Measurements from ENCODE around the gene NME1.
"Not testable (repeated sequence)": the region's sequence is repeated elsewhere in the genome, so short reads cannot be mapped to it uniquely, and the experiment has no call there.

Gene NME1

GRCh38 chr17:51147650-51148049, 5.7 kb upstream of the NME1 start:
- DNase-seq (ENCODE audit: low read depth) = no peak

GRCh38 chr17:51149163-51149562, 4.2 kb upstream of the NME1 start:
- DNase-seq (ENCODE audit: low read depth) = no peak

GRCh38 chr17:51150932-51151331, 2.4 kb upstream of the NME1 start:
- DNase-seq (ENCODE audit: low read depth) = no peak

GRCh38 chr17:51152766-51153209, 571 bp upstream of the NME1 start:
- no peak for DNase-seq (ENCODE audit: low read depth)

- DNase-seq (ENCODE audit: low read depth) = no peak
Measured at GRCh38 chr17:51154176-51154575, 817 bp downstream of the NME1 start.

DNA sequence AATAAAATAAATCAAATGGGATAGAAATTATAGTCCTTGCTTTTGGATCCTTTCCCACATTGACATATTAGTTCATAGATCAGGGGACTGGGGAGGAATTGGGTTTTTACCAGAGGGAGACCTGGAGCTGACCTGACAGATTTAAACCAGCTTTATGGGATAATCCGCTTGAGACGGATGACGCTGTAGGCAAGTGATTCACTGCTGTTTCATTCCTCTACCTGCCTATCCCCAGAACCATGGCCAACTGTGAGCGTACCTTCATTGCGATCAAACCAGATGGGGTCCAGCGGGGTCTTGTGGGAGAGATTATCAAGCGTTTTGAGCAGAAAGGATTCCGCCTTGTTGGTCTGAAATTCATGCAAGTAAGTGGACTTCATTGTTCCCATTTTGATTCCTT, 2.1 kb downstream of the NME1 start:
- DNase-seq (ENCODE audit: low read depth) = no peak

DNA sequence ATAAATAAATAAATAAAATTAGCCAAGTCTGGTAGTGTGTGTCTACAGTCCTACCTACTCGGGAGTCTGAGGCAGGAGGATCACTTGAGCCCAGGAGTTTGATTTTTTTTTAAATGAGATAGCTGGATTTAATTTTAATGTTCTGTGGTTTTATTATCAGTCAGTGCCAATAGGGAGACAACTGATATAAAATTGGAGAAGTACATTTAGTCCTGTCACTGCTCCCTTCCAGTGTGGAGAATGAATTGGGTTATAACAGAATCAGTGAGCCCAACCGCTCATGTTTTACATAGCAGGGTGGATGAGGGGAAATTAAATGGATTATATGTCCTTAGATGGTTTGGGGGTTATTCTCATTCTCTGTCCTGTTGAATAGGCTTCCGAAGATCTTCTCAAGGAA, 6.2 kb downstream of the NME1 start:
- no peak for DNase-seq (ENCODE audit: low read depth)

- no peak for DNase-seq (ENCODE audit: low read depth)
Measured at GRCh38 chr17:51161541-51161940, 8.2 kb downstream of the NME1 start.

GRCh38 chr17:51164911-51165679, 11.7 kb downstream of the NME1 start:
- DNase-seq (ENCODE audit: low read depth) = no peak

DNA sequence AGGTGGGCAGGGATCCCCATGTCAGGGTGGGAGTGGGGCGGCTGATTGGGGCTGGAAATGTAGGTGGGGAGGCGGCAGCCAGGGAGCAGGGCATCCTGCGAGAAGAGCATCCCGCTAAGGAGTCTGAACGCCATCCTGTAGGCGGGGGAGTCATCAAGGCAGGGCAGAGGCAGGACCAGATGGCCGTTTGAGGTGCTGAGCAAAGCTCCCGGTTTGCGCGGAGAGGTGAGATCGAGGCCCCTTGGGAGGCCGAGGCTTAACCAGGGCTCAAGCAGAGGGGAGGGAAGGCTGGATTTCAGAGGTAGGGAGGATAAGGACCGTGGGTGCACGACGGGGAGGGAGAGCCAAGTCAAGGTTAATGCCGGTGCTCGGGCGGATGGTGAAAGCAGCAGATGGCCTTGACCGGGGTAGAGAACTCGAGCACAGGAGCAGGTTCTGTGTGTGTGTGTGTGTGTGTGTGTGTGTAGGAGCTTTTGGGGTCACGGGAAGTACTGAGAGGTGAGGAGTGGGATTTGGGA, 12.4 kb downstream of the NME1 start:
- DNase-seq (ENCODE audit: low read depth) = no peak

- DNase-seq (ENCODE audit: low read depth) = peak; percentile 17
Measured at GRCh38 chr17:51166198-51166986, 13.0 kb downstream of the NME1 start, which contains the start of gene NME2. Gene NME2, plus strand, starts transcription at chr17:51166411. Its CDS starts 420 bp downstream, at chr17:51166831.

GRCh38 chr17:51166987-51167931, 13.9 kb downstream of the NME1 start:
- peak; percentile 46 for DNase-seq (ENCODE audit: low read depth)

DNA sequence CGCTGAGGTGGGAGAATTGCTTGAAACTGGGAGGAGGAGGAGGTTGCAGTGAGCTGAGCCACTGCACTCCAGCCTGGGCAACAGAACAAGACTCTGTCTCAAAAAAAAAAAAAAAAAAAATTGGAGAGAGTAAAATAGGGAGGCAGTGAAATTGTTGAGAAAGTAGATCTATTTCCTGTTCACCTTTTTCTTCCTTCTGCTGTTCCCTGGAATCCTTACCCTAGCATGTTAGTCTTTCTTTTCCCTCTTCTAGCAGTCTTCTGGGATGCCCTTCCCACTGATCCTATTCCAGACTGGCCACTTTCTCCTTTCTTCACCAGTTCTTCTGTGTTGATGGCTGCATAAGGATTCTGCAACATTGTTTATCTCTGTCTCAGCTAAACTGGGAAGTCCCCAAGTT, 16.0 kb downstream of the NME1 start:
- DNase-seq (ENCODE audit: low read depth) = no peak

- no peak for DNase-seq (ENCODE audit: low read depth)
Measured at GRCh38 chr17:51170736-51171135, 17.4 kb downstream of the NME1 start.

GRCh38 chr17:51172030-51172429, 18.7 kb downstream of the NME1 start:
- not testable (repeated sequence) for DNase-seq (ENCODE audit: low read depth)

GRCh38 chr17:51180486-51180885, 27.1 kb downstream of the NME1 start:
- no peak for DNase-seq (ENCODE audit: low read depth)

DNA sequence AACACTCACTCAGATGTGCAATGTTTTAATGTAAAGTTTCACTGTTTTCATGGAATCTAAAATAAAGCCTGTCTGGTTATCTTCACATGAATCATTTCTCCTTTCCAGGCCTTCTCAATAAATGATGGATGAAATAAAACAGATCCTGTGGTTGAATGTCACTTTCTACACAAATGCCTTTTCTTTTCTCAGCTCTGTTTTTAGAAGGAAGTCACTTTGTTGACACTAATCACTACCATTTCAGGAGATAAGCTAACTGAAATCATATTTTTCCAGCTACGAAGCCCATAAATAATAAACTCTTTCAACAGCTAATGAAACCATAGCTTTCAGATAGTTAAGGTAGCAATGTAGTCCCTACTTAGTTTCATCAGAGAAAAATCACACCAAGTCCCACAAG, 30.8 kb downstream of the NME1 start:
- no peak for DNase-seq (ENCODE audit: low read depth)

- no peak for DNase-seq (ENCODE audit: low read depth)
Measured at GRCh38 chr17:51185763-51186332, 32.5 kb downstream of the NME1 start.

- no peak for DNase-seq (ENCODE audit: low read depth)
Measured at GRCh38 chr17:51188271-51188833, 35.0 kb downstream of the NME1 start.

GRCh38 chr17:51189162-51189561, 35.8 kb downstream of the NME1 start:
- no peak for DNase-seq (ENCODE audit: low read depth)

DNA sequence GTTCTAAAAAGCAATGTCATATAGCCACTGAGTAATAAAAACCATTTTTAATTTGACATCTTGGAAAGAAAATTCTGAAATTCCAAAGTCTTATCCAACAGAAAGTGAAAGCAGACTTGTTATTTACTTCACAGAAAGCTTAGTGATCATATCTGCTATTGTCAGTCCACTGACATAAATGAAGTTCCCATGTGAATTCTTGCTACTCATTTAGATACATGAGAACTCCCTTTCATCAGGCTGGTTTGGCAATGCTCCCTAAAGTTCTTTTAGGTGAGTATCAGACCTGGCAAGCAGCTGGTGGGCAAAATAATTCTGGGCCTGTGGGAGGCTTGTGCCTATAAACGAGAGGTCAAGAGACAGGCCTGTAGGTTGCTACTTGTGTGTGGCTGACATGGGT, 36.3 kb downstream of the NME1 start:
- DNase-seq (ENCODE audit: low read depth) = no peak
